Stimulated activated naive CD4-positive, alpha-beta T cell (primary cell): ENCODE data around the gene ZNF311.
A peak's percentile ranks its signal among the peaks of the same experiment; 100 is the strongest.
"Not testable (repeated sequence)": the region's sequence is repeated elsewhere in the genome, so short reads cannot be mapped to it uniquely, and the experiment has no call there.

Source experiments
- DNase-seq, 6 experiments: peaks; one replicate each; lab custom pipeline; 2025; lab: John Stamatoyannopoulos, UW

Gene ZNF311

DNA sequence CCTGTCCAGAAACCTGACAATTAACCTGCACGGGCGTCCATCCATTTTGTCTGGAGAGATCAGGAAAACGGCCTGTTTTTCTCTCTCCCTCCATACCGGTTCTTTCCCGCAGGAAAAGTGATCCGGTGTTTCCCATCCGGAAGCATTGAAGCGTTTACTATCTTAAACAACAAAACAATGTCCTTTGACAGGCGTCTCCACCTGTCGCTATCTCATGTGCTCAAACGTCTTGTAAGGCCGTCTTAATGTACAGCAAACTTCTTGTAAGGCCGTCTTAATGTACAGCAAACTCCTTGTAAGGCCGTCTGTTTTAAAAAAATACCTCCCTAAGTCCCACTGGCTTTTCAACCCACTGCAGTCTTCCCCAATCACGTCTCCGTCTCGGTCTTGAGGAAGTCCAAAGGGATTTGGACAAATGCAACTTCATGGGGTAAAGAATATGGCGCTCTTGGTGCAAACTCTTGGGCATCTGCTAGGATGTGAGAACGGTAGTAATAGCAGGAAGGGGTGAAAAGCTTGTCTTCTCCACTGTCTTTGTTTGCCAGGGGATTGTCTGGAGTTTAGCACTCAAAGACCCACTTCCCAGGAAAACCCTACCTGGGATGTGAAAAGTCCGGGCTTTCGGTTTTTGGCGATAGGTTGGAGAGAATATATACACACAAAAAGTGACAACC, 51.4 kb downstream of the ZNF311 start:
- DNase-seq: peak in 1 of 6 experiments; percentile 53

DNA sequence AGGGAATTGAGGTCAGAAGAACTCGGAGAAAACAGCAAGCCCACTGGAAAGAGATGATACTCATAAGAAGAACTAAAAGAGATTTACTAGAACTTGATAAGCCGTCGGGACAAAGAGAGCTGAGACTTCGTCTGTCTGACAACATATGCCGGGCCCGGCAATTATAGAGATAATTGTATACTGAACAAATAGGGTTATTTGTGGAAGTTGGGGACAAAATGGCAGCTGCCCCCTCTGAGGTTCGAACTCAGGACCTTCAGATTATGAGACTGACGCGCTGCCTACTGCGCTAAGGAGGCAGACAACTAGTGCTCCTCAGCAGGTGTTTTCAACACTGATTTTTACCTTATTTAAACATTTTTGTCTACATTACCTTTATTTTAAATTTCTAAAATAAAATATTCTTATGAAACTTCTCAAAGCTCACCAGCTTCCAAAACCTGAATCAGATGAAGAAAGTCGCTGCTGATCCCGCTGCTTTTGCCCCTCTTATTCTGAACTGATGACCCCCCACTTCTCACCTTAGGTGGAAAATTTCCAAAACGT, 52.0 kb downstream of the ZNF311 start:
- peak; percentile 44 to 69 (median 48) for DNase-seq

DNA sequence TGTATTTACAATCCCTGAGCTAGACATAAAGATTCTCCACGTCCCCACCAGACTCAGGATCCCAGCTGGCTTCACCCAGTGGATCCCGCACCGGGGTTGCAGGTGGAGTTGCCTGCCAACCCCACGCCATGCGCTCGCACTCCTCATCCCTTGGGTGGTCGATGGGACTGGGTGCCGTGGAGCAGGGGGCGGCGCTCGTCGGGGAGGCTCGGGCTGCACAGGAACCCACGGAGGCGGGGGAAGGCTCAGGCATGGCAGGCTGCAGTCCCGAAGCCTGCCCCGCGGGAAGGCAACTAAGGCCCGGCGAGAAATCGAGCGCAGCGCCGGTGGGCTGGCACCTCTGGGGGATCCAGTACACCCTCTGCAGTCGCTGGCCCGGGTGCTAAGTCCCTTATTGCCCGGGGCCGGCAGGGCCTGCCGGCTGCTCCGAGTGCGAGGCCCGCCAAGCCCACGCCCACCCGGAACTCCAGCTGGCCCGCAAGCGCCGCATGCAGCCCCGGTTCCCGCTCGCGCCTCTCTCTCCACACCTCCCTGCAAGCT, 55.4 kb downstream of the ZNF311 start:
- not testable (repeated sequence) for DNase-seq

DNA sequence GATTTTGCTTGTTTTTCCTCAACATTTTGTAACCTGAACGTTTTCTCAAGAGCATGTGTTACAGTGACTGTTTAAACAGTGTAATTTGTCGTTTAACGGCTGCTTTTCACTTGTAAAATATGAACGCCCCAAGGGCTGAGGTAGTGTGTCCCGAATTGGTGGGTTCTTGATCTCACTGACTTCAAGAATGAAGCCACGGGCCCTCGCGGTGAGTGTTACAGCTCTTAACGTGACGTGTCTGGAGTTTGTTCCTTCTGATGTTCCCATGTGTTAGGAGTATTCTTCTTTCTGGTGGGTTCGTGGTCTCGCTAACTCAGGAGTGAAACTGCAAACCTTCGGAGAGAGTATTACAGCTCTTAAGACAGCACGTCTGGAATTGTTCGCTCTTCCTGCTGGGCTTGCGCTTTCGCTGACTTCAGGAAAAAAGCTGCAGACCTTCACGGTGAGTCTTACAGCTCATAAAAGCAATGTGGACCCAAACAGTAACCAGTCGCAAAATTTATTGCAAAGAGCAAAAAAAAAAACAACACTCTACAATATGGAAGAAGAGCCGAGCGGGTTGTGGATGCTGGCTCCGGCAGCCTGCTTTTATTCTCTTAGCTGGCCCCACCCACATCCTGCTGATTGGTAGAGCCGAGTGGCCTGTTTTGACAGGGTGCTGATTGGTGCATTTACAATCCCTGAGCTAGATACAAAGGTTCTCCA, 56.2 kb downstream of the ZNF311 start:
- no peak for DNase-seq

DNA sequence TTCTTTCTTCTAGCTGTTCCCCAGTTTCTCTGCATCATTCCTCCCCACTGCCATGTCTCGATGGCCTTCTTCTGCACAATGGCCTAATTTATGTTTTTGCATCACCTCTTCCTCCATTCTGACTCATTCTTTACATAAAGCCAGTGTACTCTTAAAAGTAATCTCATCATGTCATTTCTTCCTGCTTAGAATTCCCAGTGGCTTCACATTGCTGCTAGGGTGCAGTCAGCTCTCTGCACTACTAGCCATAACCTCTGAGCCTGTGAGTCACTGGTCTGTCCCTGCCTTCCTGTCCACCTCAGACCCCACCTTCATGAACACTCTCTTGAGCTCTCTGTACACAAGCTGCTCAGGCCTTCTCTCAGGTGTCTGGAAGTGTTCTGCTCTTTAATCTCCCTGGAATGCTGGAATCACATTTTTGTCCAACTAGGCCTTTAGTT, 57.3 kb downstream of the ZNF311 start:
- DNase-seq: no peak

DNA sequence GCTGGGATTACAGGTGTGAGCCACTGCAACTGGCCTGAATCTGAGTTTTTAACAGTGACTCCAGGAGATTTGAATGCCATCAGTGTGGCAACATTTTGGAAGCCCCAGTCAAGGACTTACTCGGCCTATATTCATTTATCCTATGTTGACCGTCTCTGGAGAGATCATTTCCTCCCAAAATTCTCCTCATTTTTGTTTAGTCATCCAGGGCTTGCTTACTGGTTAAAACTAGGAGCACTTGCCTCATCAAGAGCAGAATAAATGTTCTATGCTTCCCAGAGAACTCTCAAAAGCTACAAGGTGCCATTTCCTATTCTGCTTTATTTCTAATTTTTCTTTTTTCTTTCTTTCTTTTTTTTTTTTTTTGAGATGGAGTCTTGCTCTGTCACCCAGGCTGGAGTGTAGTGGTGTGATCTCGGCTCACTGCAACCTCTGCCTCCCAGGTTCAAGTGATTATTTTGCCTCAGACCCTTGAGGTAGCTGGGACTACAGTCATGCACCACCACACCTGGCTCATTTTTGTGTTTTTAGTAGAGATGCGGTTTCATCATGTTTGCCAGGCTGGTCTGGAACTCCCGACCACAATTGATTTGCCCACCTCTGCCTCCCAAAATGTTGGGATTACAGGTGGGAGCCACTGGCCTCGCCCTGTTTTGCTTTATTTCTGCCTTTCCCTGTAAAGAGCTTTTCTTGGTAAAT, 57.9 kb downstream of the ZNF311 start:
- DNase-seq: no peak

DNA sequence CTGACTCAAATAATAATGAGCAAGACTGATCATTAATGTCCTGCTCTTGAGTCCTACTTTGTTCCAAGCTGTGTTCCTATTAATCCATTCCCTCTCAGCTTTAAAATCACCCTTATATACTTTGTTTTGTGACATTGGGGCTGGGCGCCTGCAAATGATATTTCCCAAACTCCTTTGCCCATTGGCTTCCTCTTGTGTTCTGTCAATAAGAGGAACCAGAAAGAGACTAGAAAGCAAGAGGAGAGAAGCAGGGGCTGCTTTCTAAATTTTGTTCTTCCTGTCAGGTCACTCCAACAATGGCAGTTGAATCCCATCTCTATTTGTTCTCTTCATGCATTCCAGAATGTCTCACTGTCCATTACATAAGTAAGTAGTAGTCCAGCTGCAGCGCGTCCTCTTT, 59.8 kb downstream of the ZNF311 start:
- DNase-seq: no peak
